Measurements from ENCODE around the gene OBSL1.

OBSL1 gene

GRCh38 chr2:219511547-219512325 is 59.6 kb downstream of the OBSL1 start:
- no peak for DNase-seq

GRCh38 chr2:219510512-219511135 is 60.7 kb downstream of the OBSL1 start:
- DNase-seq: no peak

GRCh38 chr2:219509780-219510511 is 61.4 kb downstream of the OBSL1 start:
- peak; percentile 71 for DNase-seq

- DNase-seq: no peak
Observed at GRCh38 chr2:219508971-219509779, 62.2 kb downstream of the OBSL1 start.

GRCh38 chr2:219508444-219508734 is 63.0 kb downstream of the OBSL1 start:
- no peak for DNase-seq

GRCh38 chr2:219507581-219508443 is 63.5 kb downstream of the OBSL1 start:
- DNase-seq: no peak

- DNase-seq: no peak
Observed at GRCh38 chr2:219506802-219507526, 64.4 kb downstream of the OBSL1 start.

- no peak for DNase-seq
Observed at GRCh38 chr2:219506153-219506801, 65.1 kb downstream of the OBSL1 start.

- no peak for DNase-seq
Observed at GRCh38 chr2:219505585-219505984, 65.8 kb downstream of the OBSL1 start.

GRCh38 chr2:219502618-219503017 is 68.7 kb downstream of the OBSL1 start:
- DNase-seq: no peak

- no peak for DNase-seq
Observed at GRCh38 chr2:219501849-219502248, 69.5 kb downstream of the OBSL1 start.
